Activated CD8-positive, alpha-beta memory T cell treated with anti-CD3 and anti-CD28 coated beads for 48 hours (primary cell): ENCODE results near the gene AGXT2.

ENCODE experiments used
- DNase-seq, 3 experiments: peaks; one replicate each; pipeline ENCODE4 v3.0.0-alpha.2; 2020; ENCODE audit warnings: low read depth in 2 of 3, low spot score in 2 of 3

AGXT2 gene

GRCh38 chr5:35047785-35048404 is at the start of gene AGXT2:
Gene AGXT2 (minus strand): TSS chr5:35047949. CDS start chr5:35047892, 57 bp downstream.
- no peak for DNase-seq

GRCh38 chr5:35096932-35097331 is 49.2 kb upstream of the AGXT2 start:
- DNase-seq, result no peak

- no peak for DNase-seq
Measured at GRCh38 chr5:35096216-35096615, 48.5 kb upstream of the AGXT2 start.

GRCh38 chr5:35095366-35095765 is 47.6 kb upstream of the AGXT2 start:
- DNase-seq, result no peak

GRCh38 chr5:35094948-35095347 is 47.2 kb upstream of the AGXT2 start:
- no peak for DNase-seq

GRCh38 chr5:35092703-35093102 is 45.0 kb upstream of the AGXT2 start:
- DNase-seq, result no peak

GRCh38 chr5:35091704-35092103 is 44.0 kb upstream of the AGXT2 start:
- no peak for DNase-seq

GRCh38 chr5:35089334-35090314 is 41.9 kb upstream of the AGXT2 start:
- peak in 1 of 3 experiments; percentile 24 for DNase-seq

GRCh38 chr5:35087991-35088390 is 40.2 kb upstream of the AGXT2 start:
- DNase-seq, result no peak

- DNase-seq, result no peak
Measured at GRCh38 chr5:35083150-35083549, 35.4 kb upstream of the AGXT2 start.

- no peak for DNase-seq
Measured at GRCh38 chr5:35082530-35082929, 34.8 kb upstream of the AGXT2 start.

- no peak for DNase-seq
Measured at GRCh38 chr5:35081134-35081533, 33.4 kb upstream of the AGXT2 start.

GRCh38 chr5:35073160-35073559 is 25.4 kb upstream of the AGXT2 start:
- DNase-seq, result no peak

- no peak for DNase-seq
Measured at GRCh38 chr5:35069188-35069587, 21.4 kb upstream of the AGXT2 start.

- no peak for DNase-seq
Measured at GRCh38 chr5:35067985-35068384, 20.2 kb upstream of the AGXT2 start.

GRCh38 chr5:35066260-35066795 is 18.6 kb upstream of the AGXT2 start:
- DNase-seq, result no peak

- DNase-seq, result no peak
Measured at GRCh38 chr5:35063414-35063813, 15.7 kb upstream of the AGXT2 start.

GRCh38 chr5:35061211-35061770 is 13.5 kb upstream of the AGXT2 start:
- DNase-seq, result no peak

GRCh38 chr5:35060236-35060635 is 12.5 kb upstream of the AGXT2 start:
- DNase-seq, result no peak

GRCh38 chr5:35059251-35059650 is 11.5 kb upstream of the AGXT2 start:
- DNase-seq, result no peak

GRCh38 chr5:35058374-35058788 is 10.6 kb upstream of the AGXT2 start:
- DNase-seq, result no peak

- no peak for DNase-seq
Measured at GRCh38 chr5:35056686-35057085, 8.9 kb upstream of the AGXT2 start.
